Liver (tissue), 3 donors: ENCODE results near the gene MRPL51.

Experiments
- ATF3 ChIP-seq: IDR thresholded peaks from 2 replicates; pipeline ENCODE4 v1.6.1; 2016; ENCODE audit warnings: antibody characterized with exemption
- EGR1 ChIP-seq, 2 donors: IDR thresholded peaks; 2 replicates each; pipeline ENCODE4 v1.6.1; 2016 to 2018; ENCODE audit warnings: antibody characterized with exemption in 2 of 2, low read depth in 2 of 2
- GABPA ChIP-seq, 2 donors: IDR thresholded peaks in 1 of 2; conservative IDR thresholded peaks in 1 of 2; 2 replicates each; pipeline ENCODE4 v1.6.1; 2016; ENCODE audit warnings: antibody characterized with exemption in 2 of 2, mild to moderate bottlenecking in 1 of 2, moderate library complexity in 1 of 2
- JUND ChIP-seq, 2 donors: IDR thresholded peaks; 2 replicates each; pipeline ENCODE4 v1.6.1; 2016; ENCODE audit warnings: antibody characterized with exemption in 2 of 2
- RAD21 ChIP-seq, 2 donors: IDR thresholded peaks; 2 replicates each; pipeline ENCODE4 v1.6.1; 2016; ENCODE audit warnings: antibody characterized with exemption in 2 of 2, mild to moderate bottlenecking in 2 of 2
- REST ChIP-seq: IDR thresholded peaks from 2 replicates; pipeline ENCODE4 v1.6.1; 2016; ENCODE audit warnings: antibody characterized with exemption, mild to moderate bottlenecking
- YY1 ChIP-seq: IDR thresholded peaks from 2 replicates; pipeline ENCODE4 v1.6.1; 2016; ENCODE audit warnings: antibody characterized with exemption, mild to moderate bottlenecking
- TF ChIP-seq, protein P1 (sequence below): fragments of 150-350 bp; IDR thresholded peaks from 2 replicates; pipeline ENCODE4 v1.5.1; 2017; ENCODE audit warnings: improper control_type of control experiment, low read depth, low read length; ENCODE audit not compliant: missing input control
- TF ChIP-seq, protein P2 (sequence below): IDR thresholded peaks from 2 replicates; pipeline ENCODE4 v1.6.1; 2016; ENCODE audit warnings: antibody characterized with exemption
- donor health status: healthy.
- donor health status: healthy.

- TF ChIP-seq, protein P1, sequence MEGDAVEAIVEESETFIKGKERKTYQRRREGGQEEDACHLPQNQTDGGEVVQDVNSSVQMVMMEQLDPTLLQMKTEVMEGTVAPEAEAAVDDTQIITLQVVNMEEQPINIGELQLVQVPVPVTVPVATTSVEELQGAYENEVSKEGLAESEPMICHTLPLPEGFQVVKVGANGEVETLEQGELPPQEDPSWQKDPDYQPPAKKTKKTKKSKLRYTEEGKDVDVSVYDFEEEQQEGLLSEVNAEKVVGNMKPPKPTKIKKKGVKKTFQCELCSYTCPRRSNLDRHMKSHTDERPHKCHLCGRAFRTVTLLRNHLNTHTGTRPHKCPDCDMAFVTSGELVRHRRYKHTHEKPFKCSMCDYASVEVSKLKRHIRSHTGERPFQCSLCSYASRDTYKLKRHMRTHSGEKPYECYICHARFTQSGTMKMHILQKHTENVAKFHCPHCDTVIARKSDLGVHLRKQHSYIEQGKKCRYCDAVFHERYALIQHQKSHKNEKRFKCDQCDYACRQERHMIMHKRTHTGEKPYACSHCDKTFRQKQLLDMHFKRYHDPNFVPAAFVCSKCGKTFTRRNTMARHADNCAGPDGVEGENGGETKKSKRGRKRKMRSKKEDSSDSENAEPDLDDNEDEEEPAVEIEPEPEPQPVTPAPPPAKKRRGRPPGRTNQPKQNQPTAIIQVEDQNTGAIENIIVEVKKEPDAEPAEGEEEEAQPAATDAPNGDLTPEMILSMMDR = no peak
- TF ChIP-seq GABPA (IDR thresholded peaks at IDR 0.05 in 1 of 2, conservative IDR thresholded peaks at IDR 0.05 in 1 of 2) (no peak), EGR1 (IDR thresholded peaks at IDR 0.05; ENCODE audit: low read depth in 2 of 2) (no peak), RAD21 (IDR thresholded peaks at IDR 0.05) (no peak), REST (no peak), JUND (IDR thresholded peaks at IDR 0.05) (no peak), YY1 (no peak), ATF3 (no peak)
- TF ChIP-seq, protein P2, sequence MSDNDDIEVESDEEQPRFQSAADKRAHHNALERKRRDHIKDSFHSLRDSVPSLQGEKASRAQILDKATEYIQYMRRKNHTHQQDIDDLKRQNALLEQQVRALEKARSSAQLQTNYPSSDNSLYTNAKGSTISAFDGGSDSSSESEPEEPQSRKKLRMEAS = no peak
These were observed 42.2 kb downstream of the MRPL51 start for GRCh38 chr12:6450869-6451347.
